KOPT-K1 (cell line): Measurements from ENCODE around the gene ROBO2.

Experiments
- H3K27ac ChIP-seq: fragments of 200-600 bp; sonication (generic); 2 replicates; pipeline ENCODE4 v1.5.1; 2016; ENCODE audit warnings: antibody characterized with exemption, mild to moderate bottlenecking, low read depth, low read length; ENCODE audit not compliant: poor library complexity, severe bottlenecking
- H3K36me3 ChIP-seq: fragments of 200-600 bp; sonication (generic); 2 replicates; pipeline ENCODE4 v1.5.1; 2017; ENCODE audit warnings: antibody characterized with exemption, mild to moderate bottlenecking, low read length, moderate library complexity; ENCODE audit not compliant: insufficient read depth
- H3K9me3 ChIP-seq: fragments of 200-600 bp; sonication (generic); 2 replicates; pipeline ENCODE4 v1.5.1; 2017; ENCODE audit warnings: antibody characterized with exemption, low read length, mild to moderate bottlenecking; ENCODE audit not compliant: insufficient read depth, poor library complexity, severe bottlenecking

The ROBO2 gene

DNA sequence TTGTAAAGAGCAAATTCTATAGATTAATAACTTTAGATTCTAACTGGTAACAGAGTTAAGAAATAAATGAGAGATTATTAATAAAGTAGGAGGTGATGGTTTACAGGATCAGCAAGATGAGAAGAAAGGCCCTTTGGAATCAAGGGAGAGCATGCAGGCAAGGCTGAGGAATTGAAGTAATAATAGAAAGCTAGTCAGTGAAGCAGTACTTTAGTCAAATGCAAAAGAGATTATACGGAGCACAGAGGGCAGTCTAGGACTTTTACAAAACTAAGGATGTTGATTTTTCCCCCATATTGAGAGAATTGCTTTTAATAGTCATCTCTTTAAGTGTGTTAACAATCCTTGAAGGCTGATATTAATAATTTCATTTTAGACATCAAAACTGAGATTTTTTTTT, 146.4 kb downstream of the ROBO2 start:
- Histone ChIP-seq H3K9me3 (no peaks in the 10 kb centered on the region), H3K27ac (no peak overlapping the region), H3K36me3 (no peaks in the 10 kb centered on the region)

DNA sequence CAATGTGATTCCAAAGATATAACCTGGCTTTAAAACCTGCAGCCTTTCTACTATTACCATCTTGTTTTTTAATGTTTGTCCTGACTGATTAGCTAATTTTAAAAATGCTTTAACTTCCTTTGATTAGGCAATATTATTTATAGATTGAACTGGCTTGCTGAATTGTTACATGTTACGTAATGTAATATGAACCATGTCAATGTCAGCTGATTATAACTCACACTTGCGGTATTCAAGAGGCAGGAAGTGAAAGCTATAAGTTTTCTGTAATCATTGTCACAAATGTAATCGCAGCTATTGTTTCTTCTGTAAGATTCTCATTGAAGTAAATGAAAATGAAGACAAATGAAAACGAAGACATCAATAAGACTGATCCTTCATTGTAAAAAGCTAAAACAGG, 146.8 kb downstream of the ROBO2 start:
- no peaks in the 10 kb centered on the region for H3K36me3 ChIP-seq
- H3K9me3 ChIP-seq, result no peaks in the 10 kb centered on the region
- H3K27ac ChIP-seq, result no peak overlapping the region

DNA sequence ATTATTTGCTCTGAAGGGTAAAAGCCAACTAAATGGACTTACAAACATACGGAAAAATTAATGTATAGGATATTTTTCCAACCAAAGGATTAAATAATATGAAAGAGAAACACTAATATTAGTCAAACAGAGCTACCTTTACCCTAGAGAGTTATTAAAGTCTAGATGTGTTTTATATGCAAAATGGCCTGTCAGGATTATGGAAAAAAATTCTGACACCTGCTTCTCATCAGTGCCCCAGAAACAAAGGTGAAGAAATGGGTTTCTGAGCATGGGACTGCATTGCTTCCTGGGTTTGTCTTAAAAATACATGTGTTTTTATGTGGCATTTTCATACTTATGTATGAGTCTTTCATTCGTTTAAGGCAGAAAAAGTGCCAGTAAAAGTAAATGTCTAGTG, 148.3 kb downstream of the ROBO2 start:
- H3K27ac ChIP-seq, result no peak overlapping the region
- no peaks in the 10 kb centered on the region for H3K36me3 ChIP-seq
- H3K9me3 ChIP-seq, result no peaks in the 10 kb centered on the region

DNA sequence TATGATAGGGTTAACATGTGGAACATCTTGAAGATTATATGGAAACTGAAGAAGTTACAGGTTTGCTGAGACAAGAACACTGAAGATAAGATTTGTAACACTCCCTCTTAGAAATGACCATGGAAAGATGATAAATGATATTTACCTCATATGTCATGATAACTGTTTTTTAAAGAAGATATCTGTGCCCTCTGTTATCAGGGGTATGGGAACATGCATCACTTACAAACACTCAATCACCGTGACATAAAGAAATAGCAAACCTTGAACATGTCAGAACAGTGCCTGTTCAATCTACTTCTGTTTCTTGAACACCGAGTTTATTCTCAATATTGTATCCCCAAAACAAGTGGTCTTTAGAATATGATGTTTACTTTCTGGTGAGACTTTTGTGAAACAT, 149.4 kb downstream of the ROBO2 start:
- no peaks in the 10 kb centered on the region for H3K36me3 ChIP-seq
- H3K9me3 ChIP-seq, result no peaks in the 10 kb centered on the region
- no peak overlapping the region for H3K27ac ChIP-seq

DNA sequence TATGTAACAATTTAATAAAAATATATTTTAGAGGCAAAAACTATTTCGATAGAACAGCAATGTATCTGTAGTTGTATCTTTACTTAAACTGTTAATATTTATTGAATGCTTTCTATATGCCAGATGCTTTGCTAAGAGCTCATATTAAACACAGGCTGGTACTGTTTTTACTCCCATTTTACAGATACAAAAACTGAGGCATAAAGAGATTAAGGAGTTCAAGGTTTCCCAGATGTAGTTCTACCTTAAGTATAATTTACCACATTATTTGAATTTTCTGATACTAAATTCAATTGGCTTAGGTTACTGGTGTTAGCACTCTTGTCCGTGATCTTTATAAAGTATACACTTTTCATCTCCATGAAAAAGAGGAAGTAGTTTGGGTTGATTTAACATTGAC, 149.8 kb downstream of the ROBO2 start:
- H3K9me3 ChIP-seq, result no peaks in the 10 kb centered on the region
- H3K36me3 ChIP-seq, result no peaks in the 10 kb centered on the region
- H3K27ac ChIP-seq, result no peak overlapping the region

DNA sequence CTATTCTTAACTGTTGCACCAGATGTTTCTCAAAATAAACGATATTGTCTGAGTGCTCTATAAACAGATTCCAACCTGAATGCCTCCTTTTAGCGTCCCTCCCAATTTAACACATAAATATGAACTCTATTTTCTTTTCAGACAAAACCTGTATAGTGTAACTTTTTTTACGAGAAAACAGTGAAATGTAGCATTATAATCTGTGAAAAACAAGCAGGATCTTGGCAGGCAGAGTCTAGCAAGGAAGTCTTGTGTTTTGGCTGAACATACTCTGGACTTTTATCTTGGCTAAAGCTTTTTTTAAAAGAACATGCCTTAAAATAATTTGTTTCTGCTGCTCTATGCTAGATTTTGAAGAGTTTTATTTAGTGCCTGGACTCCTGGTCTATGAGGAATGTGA, 150.5 kb downstream of the ROBO2 start:
- Histone ChIP-seq H3K27ac (no peak overlapping the region), H3K36me3 (no peaks in the 10 kb centered on the region), H3K9me3 (no peaks in the 10 kb centered on the region)

DNA sequence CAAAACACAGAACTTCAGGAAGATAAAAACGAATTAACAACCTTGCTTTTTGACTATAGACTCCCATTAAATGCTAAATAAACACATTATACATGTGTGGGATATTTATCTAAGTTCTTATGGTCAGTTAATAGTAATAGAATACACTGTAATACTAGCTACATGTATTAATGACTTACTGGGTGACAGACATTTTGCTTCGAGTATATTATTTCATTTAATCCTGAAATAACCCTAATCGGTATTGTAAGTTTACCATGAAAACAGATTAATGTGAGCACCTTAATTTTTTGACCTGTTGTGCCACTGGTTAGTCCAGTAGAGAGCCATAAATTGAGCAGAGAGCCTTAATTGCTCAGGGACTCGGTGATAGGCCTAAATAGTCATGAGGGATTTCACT, 151.1 kb downstream of the ROBO2 start:
- no peaks in the 10 kb centered on the region for H3K9me3 ChIP-seq
- no peak overlapping the region for H3K27ac ChIP-seq
- no peaks in the 10 kb centered on the region for H3K36me3 ChIP-seq

DNA sequence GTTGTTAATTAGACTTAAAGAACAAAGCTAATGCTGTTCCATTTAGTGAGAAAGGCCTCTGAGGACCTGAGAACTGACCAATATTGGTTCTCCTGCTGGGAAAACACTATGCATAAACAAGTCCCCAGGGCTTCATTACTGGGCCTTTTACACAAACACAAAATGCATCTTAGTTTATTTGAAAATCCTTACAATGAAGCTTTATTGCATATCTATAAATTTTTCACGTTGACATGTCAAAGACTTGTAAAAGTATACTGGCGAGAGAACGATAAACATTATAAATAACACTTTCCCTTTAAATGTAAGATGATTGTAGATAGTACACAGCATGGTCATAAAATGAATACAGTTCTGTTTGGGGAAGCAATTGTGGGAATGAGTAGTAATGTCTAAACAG, 151.7 kb downstream of the ROBO2 start:
- no peaks in the 10 kb centered on the region for H3K9me3 ChIP-seq
- no peak overlapping the region for H3K27ac ChIP-seq
- H3K36me3 ChIP-seq, result no peaks in the 10 kb centered on the region

DNA sequence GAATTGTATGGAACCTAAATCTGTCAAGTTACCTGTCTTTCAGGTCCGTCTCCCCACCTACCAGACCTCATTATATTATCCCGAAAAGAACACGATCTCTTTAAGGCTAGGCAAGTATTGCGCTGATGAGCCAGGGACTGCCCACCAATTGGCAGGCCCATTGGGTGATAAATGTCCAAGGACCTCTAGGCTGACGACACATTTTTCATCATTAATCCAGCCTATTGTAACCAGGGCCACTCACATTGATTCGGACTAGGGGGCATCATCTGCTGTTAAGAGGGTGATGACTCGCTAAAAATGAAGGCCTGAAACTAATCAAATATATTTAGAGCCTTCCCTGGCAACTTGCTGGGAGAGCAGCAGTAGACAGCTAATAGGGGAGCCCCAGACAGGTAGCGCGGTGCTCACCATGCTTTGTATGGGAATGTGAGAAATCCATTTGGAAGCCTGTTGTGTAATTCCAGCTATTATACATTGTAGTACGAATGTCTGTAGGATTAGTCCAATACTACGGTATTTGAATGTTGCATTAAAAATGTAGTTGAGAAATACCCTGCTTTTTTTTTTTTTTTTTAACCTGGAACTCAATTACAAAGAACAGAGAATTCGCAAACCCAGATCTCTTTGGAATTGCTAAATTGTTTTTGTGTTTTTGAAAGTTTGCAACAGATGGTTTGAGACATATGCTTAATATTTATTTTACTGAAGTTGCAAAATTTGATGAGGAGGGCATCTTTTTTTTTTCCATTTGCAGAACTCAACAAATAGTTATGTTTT, 156.1 kb downstream of the ROBO2 start:
- Histone ChIP-seq H3K9me3 (no peaks in the 10 kb centered on the region), H3K36me3 (no peaks in the 10 kb centered on the region), H3K27ac (no peak overlapping the region)

DNA sequence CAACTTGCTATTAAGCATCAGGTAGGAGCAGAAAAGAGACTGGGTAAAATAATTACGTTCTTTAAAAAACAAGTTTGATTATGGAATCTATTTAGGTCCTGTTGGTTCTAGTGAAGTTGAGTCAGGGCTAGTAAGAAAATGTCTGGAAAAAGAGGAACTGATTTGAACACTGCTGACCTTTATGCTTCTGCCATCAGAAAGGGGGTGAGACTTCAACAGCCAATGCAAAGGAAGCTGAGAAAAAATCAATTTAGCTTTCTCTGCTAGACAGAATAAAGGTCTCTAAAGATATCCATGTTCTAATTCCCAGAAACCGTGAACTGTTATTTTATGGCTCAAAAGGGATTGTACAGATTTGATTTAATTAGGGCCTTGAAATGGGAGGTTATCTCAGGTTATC, 157.5 kb downstream of the ROBO2 start:
- Histone ChIP-seq H3K36me3 (no peaks in the 10 kb centered on the region), H3K9me3 (no peaks in the 10 kb centered on the region), H3K27ac (no peak overlapping the region)

DNA sequence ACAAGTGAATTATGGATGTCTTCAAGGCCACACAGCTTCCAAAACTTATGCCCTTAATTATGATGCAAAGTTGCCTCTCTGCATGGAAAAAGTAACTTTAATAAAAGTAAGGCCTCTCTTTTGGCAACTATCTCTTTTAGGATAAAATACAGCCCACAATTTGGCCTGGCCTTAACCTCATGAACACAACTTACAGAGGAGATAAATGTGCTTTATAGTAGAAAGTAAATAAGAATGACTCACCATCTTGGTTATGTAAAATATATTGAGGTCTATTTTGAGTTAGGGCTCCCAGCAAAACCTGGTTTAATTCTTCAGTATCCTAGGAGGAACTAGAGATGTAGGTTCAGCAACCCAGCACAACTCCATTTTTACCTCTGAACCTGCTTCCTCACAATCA, 164.0 kb downstream of the ROBO2 start:
- H3K27ac ChIP-seq, result no peak overlapping the region
- H3K9me3 ChIP-seq, result no peaks in the 10 kb centered on the region
- no peaks in the 10 kb centered on the region for H3K36me3 ChIP-seq

DNA sequence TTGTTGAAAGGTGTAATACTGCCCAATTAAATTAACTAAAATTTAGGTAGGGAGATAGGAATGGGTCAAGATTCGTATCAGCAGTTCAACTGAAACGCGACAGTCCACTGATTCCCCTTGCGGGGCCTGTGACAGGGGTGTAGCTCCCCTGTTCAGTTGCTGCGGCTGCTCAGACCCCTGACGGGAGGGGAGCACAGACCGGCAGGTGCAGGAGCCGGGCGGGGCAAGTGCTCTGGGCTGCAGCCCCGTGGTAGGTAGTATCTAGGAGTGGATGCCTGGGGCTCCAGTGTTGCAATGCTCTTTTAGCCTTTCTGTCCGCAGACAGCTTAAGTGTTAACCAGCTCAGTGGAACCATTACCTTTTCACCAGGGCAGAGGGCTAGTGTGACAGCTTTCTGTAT, 164.9 kb downstream of the ROBO2 start:
- no peaks in the 10 kb centered on the region for H3K36me3 ChIP-seq
- no peak overlapping the region for H3K27ac ChIP-seq
- no peaks in the 10 kb centered on the region for H3K9me3 ChIP-seq

DNA sequence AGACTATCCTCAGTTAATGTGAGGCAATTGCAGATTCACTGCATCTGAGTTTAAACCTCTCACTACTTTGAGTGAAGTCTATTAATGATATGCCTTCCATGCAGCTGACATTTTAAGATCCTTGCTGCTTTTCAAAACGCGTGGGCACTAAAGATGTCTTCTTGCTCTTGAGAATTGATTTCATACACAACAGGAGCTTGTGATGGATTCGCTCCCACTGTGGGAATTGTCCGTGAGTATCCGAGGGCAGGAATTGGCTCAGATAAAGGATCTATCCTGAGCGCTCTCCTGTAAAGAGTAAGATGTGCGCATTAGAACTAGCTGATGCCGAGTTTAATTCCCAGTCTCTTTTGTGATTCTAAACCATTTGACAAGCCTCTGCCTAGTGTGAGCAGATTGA, 167.9 kb downstream of the ROBO2 start:
- H3K36me3 ChIP-seq, result no peaks in the 10 kb centered on the region
- no peak overlapping the region for H3K27ac ChIP-seq
- H3K9me3 ChIP-seq, result no peaks in the 10 kb centered on the region

DNA sequence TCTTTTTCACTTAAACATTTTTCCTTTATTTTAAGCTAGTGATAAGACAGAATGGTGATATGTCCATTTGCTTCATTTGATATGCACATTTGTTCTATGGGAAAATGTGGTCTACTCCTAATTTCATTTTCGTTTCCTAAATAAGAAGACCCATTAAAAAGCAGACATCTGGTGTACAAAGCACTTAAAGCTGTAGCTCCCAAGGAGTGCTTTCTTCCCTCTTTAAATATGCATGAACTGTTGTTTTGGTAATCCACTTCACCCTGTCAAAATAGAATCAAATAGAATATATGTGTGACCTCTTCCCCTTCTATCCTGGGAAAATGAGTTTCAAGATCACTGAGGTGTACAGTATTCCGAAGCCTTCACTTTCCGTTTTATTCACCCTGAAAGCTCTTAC, 182.8 kb downstream of the ROBO2 start:
- no peak overlapping the region for H3K27ac ChIP-seq
- H3K36me3 ChIP-seq, result no peaks in the 10 kb centered on the region
- H3K9me3 ChIP-seq, result no peaks in the 10 kb centered on the region

DNA sequence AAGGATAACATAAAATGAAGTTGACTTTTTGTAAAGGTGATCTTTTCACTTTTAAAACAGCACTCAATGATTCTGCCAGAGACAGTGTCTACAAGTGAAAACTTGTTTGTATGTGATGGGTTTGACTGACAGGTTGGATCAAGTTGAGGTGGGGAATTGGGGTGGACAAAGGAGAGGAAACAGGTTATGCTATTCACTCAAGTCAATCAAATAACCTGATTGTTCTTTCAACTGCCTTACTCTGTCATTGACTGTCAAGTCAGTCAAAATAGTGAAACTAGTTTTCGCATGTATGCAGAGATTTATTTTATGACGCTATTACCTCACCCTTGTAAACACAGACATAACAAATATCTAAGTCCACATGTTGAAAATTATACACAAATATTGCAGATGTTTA, 187.7 kb downstream of the ROBO2 start:
- Histone ChIP-seq H3K9me3 (no peaks in the 10 kb centered on the region), H3K27ac (no peak overlapping the region), H3K36me3 (no peaks in the 10 kb centered on the region)

DNA sequence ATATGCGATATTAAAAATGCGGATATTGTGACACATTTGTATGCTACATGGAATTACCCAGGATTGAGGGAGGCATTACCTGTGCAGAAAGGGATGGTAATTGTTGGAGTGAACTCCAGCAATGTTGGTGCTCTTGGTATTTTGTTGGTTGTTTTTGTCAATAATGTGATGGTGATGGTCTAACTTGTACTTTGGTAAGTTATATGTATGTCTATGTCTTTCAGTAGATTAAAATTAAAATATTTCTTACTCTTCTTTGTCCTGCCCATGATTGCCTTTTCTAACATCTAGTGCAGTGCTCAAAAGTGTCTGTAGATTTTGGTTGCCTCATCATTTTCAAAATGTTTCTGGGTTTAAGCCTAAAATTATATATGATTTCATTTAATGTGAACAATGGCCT, 192.7 kb downstream of the ROBO2 start:
- Histone ChIP-seq H3K9me3 (no peaks in the 10 kb centered on the region), H3K36me3 (no peaks in the 10 kb centered on the region), H3K27ac (no peak overlapping the region)
